ENCODE data around the gene CLCNKB.

GRCh38 chr1:16088351-16088911, 44.8 kb downstream of the CLCNKB start:
- TF ChIP-seq, protein P1, sequence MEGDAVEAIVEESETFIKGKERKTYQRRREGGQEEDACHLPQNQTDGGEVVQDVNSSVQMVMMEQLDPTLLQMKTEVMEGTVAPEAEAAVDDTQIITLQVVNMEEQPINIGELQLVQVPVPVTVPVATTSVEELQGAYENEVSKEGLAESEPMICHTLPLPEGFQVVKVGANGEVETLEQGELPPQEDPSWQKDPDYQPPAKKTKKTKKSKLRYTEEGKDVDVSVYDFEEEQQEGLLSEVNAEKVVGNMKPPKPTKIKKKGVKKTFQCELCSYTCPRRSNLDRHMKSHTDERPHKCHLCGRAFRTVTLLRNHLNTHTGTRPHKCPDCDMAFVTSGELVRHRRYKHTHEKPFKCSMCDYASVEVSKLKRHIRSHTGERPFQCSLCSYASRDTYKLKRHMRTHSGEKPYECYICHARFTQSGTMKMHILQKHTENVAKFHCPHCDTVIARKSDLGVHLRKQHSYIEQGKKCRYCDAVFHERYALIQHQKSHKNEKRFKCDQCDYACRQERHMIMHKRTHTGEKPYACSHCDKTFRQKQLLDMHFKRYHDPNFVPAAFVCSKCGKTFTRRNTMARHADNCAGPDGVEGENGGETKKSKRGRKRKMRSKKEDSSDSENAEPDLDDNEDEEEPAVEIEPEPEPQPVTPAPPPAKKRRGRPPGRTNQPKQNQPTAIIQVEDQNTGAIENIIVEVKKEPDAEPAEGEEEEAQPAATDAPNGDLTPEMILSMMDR (IDR thresholded peaks at IDR 0.05), result no peak
- no peak for TF ChIP-seq POLR2A (IDR thresholded peaks at IDR 0.05)
- no peak for TF ChIP-seq EP300 (IDR thresholded peaks at IDR 0.05)
